Stimulated activated naive CD8-positive, alpha-beta T cell treated with anti-CD3 and anti-CD28 coated beads, Interleukin-15, amount 100 ng/mL, for 72 hours (primary cell): ENCODE data around the gene SLC2A9.

Source experiments
- ATAC-seq: fragments of 150-1000 bp; cut with Tn5 transposase; 2 replicates; pipeline ENCODE4 v1.10.0; 2021; ENCODE audit warnings: mild to moderate bottlenecking, moderate library complexity
- DNase-seq, 2 donors: peaks; one replicate each; pipeline ENCODE4 v3.0.0; 2021 to 2022
- H3K27ac Mint-ChIP-seq, 2 donors: one replicate each; pipeline ENCODE4 v1.8.0; 2022; ENCODE audit warnings: mild to moderate bottlenecking in 2 of 2, mixed read lengths in 2 of 2, moderate library complexity in 2 of 2
- H3K27me3 Mint-ChIP-seq: one replicate; pipeline ENCODE4 v1.8.0; 2022; ENCODE audit warnings: mixed read lengths
- H3K4me1 Mint-ChIP-seq: one replicate; pipeline ENCODE4 v1.8.0; 2022; ENCODE audit warnings: mild to moderate bottlenecking, mixed read lengths
- H3K4me3 Mint-ChIP-seq, 2 donors: one replicate each; pipeline ENCODE4 v1.8.0; 2022; ENCODE audit warnings: mild to moderate bottlenecking in 2 of 2, mixed read lengths in 2 of 2, moderate library complexity in 1 of 2
- H3K9me3 Mint-ChIP-seq, 2 donors: one replicate each; pipeline ENCODE4 v1.8.0; 2022; ENCODE audit warnings: mixed read lengths in 2 of 2

The SLC2A9 gene

DNA sequence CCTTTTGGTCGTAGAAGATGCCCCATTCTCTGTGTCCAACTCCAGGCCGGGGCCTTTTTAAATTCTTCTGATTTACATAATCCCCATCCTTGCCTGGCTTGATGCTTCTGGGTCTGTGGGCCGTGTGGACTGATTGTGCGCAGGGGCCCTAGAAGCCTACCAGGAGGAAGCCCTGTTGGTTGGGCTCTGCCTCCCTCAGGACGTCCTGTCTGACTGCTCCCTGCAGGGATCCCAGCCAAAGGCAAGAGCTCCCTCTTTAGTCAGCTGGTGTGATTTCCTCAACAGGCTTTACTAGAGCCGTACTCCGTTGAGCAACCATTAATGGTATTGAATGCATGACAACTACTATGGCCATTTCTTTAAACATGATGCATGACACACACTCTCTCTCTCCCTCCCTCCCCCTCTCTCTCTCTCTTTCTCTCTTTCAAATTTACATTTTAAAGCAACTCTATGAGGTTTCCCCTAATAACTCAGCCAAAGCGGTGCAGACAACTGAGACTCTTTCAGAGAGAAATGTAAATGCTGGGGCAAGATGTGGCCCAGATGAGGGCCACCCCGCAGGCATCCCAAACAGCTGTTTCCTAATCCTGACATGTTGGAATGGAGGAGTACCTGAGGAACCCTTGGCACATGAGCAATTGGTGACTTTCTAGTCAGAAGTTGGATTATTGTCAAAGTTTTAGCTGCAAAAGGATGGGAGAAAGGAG is 122.5 kb downstream of the SLC2A9 start:
- ATAC-seq: peak; percentile 67
- H3K27me3 Mint-ChIP-seq: peaks cover 29% of the 10 kb centered on the region
- DNase-seq: no peak
- H3K9me3 Mint-ChIP-seq: no peaks in the 10 kb centered on the region
- no peak overlapping the region for H3K4me3 Mint-ChIP-seq
- no peaks in the 10 kb centered on the region for H3K4me1 Mint-ChIP-seq
- no peak overlapping the region for H3K27ac Mint-ChIP-seq

DNA sequence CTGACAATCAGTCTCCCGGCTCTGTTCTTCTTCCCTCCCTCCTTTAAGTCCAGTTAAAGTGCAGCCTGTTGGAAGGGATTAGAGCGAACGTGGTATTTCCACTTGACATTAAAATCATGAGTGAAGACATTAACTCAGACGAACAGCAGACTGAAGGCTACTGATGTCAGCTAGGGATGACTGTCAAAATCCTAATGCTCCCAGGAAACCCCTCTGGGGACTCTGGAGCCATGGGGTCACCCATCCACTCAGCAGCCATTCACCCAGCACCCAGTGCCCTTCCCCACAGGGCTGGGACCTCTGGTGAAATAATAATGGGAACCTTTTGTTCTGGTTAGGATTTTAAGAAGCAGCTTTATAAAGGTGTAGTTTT is 126.0 kb downstream of the SLC2A9 start:
- Mint-ChIP-seq H3K4me3 (no peak overlapping the region), H3K4me1 (no peaks in the 10 kb centered on the region), H3K27me3 (peaks cover 29% of the 10 kb centered on the region), H3K9me3 (no peaks in the 10 kb centered on the region), H3K27ac (no peak overlapping the region)
- no peak for DNase-seq
- ATAC-seq: no peak

DNA sequence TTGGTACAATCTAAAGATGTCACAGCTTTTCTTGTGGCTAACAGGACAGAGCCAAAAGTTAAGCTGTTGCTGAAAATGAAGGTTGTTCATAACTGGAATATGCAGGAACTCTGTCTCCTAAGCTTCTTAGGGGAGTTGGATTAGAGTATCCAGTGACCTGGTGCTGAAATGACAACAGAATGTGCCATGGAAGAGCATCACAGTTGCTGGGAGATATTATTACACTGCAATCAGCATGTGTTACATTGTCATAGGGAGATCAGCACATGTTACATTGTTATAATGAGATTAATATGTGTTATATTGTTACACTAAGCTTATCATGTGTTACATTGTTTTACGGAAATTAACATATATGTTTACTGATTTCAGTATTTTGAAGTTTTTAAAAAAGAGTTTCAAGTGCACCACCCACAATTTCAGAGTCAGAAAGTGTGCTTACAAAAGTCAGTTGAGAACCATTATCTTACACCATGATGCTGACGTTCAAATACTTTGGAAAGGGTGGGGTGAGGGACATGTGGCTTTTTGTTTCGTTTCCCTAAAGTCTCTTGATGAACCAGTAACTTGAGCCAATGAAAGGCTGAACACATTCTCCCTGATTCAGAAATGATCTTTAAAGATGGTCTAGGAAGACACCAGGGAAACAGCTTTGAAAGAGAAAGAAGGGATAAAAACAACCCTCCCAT is 126.5 kb downstream of the SLC2A9 start:
- H3K4me3 Mint-ChIP-seq: no peak overlapping the region
- no peaks in the 10 kb centered on the region for H3K4me1 Mint-ChIP-seq
- H3K9me3 Mint-ChIP-seq: no peaks in the 10 kb centered on the region
- no peak overlapping the region for H3K27ac Mint-ChIP-seq
- DNase-seq: no peak
- peaks cover 24% of the 10 kb centered on the region for H3K27me3 Mint-ChIP-seq
- no peak for ATAC-seq

DNA sequence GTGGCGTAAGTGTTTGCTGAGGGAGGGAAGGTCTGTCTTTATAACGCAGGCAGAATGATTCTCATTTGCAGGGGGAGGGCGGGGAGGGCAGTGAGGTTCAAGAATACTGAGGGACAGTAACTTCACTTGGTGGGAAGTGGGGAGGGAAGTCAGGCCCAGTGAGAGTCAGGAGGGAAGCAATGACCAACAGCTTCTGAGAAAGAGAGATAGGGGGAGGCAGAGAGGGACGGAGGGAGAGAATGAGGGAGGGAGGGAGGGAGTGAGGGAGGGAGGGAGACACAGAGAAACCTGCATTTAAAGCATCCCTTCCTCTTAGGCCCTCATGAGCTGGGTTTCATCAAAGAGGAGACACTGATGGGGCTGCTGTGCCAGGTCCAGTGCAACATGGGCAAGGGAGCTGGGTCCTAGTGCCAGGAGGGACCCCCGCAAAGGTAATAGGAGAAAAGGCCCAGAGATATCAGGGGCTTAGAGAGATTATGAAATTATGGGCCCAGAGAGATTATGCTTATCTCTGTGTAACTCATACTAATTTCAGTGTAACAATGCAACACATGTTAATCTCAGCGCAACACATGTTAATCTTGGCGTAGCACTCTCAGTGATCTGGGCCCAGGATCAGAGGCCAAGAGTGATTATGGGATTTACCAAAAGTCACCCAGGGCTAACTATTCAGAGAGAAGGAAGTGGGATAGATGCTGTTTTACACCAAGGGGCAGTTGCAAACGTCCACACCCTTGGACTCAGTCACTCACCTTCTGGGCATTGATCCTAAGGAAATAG is 127.8 kb downstream of the SLC2A9 start:
- no peak for DNase-seq
- no peak for ATAC-seq
- no peaks in the 10 kb centered on the region for H3K9me3 Mint-ChIP-seq
- H3K27me3 Mint-ChIP-seq: peaks cover 18% of the 10 kb centered on the region
- H3K4me3 Mint-ChIP-seq: no peak overlapping the region
- H3K4me1 Mint-ChIP-seq: no peaks in the 10 kb centered on the region
- H3K27ac Mint-ChIP-seq: no peak overlapping the region

DNA sequence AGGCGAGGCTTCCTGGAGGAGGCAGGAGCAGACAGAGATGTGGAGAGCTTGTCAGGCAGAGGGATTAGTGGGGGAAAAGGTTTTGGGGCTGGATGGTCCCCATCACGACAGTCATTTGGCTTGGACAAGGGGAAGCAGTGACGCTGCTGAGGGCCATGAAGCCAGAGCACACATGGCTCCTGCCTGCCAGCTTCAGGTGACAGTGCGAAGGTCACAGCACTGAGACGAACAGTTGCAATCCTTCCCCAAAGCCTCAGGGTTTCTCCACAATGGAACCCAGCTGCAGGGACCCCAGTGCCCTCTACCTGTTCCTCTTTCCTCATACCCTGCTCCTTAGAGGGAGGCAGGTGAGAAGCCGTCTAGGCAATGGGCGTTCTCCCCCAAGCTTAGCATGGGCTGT is 129.6 kb downstream of the SLC2A9 start:
- H3K27ac Mint-ChIP-seq: no peak overlapping the region
- H3K27me3 Mint-ChIP-seq: peaks cover 21% of the 10 kb centered on the region

DNA sequence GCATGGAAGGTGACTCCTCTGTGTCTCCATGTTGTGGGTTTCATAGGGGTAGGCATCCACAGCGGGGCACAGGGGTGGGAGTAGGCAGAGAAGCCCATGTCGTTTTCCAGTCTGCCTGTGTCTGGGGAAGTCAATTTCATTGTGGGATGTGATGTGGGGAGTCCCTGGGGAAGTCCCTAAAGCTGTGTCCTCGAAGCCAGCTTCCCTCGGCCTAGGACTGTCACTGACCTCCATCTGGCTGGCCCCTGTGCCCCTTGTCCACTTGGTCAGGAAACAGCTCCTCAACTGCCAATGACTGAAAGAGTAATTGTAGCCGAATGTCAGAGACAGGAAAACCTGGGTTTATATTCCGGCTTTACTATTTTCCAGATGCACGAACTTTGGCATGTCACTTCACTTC is 130.2 kb downstream of the SLC2A9 start:
- Mint-ChIP-seq H3K9me3 (no peaks in the 10 kb centered on the region), H3K4me3 (no peak overlapping the region), H3K4me1 (no peaks in the 10 kb centered on the region), H3K27ac (no peak overlapping the region), H3K27me3 (peaks cover 14% of the 10 kb centered on the region)
- ATAC-seq: no peak
- no peak for DNase-seq

More for the DNA sequence above, 129.6 kb downstream of the SLC2A9 start:
- H3K4me3 Mint-ChIP-seq: no peak overlapping the region
- no peaks in the 10 kb centered on the region for H3K4me1 Mint-ChIP-seq
- DNase-seq: no peak
- no peaks in the 10 kb centered on the region for H3K9me3 Mint-ChIP-seq
- ATAC-seq: no peak

DNA sequence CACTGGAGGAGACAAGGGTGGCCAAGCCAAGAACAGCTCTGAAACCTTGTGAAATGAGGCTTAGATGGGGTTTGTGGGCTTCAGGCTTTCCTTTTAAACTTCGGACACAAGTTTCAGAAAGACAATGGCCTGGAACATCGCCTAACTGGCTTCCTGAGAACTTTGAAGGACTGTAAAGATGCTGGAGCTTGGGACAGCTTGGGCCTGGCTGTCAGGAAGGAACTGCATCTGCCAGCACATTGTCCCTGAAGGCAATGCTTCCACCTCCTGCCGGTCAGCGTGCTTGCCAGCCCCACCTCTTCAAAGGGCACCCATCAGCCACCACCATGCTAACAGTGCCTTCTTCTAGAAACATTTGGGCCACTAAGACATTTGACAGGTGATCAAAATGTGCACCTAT is 132.0 kb downstream of the SLC2A9 start:
- no peak overlapping the region for H3K4me3 Mint-ChIP-seq
- DNase-seq (no peak), ATAC-seq (no peak)
- H3K27me3 Mint-ChIP-seq: peaks cover 10% of the 10 kb centered on the region
- H3K4me1 Mint-ChIP-seq: no peaks in the 10 kb centered on the region
- peak overlapping the region in 1 of 2 donors; percentile 85 for H3K27ac Mint-ChIP-seq
- H3K9me3 Mint-ChIP-seq: no peaks in the 10 kb centered on the region

DNA sequence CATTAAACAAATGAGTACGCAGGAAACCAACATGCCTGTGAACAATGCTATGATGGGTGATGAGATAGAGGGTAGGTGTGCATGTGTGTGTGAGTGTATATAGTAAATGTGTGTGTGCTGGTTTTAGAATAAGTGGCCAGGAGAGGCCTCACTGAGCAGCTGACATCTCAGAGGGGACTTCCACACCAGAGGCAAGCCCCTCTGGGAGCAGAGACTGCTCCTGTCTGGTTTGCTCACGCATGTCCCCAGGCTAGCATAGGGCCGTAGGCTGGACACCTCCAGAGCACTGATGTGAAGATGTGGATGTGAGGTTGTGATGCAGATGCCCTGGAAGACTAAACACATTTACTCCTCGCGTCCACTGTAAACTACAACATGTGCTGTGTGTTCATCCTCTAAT is 135.3 kb downstream of the SLC2A9 start:
- Mint-ChIP-seq H3K27ac (no peak overlapping the region), H3K9me3 (no peaks in the 10 kb centered on the region)

DNA sequence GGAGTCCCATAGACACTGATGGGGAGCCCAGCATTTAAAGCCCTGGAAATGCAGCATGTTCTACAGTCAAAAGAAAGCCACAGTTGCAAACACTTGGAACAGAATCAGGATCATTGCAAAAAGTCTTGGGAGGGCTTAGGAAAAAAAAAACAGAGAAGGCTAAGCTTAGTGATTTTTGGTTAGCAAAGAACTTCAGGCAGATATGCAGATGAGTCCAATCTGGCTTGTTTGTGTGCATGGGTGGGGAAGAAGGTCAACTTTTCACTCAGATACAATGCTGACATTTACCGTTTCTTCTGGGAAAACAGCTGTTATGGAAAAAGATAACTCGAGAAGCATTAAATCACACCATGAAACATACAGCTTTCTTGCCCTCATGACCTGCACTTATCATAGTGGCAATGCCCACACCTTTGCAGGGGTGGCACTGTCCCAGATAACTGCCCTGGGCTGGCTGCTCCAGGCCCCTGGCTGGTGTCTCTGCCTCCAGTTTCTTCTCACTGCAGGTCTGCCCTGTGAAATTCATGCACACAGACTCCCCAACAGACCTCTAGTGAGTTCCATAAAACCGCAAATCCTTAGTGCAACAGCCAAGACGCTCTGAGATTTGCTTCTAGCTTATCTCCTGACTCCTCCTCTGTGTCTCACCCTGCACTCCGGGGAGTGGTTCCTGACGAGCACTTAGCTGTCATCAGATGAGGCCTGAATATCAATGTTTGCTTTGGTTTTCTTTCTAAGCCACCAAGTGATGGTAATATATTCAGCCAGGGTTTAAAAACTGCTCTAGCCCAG is 140.7 kb downstream of the SLC2A9 start:
- Mint-ChIP-seq H3K9me3 (no peaks in the 10 kb centered on the region), H3K27me3 (no peaks in the 10 kb centered on the region), H3K27ac (no peak overlapping the region), H3K4me1 (no peaks in the 10 kb centered on the region), H3K4me3 (no peak overlapping the region)
- no peak for ATAC-seq
- no peak for DNase-seq

More for the DNA sequence above, 135.3 kb downstream of the SLC2A9 start:
- ATAC-seq (no peak), DNase-seq (no peak)
- H3K4me1 Mint-ChIP-seq: no peaks in the 10 kb centered on the region
- peaks cover 10% of the 10 kb centered on the region for H3K27me3 Mint-ChIP-seq
- H3K4me3 Mint-ChIP-seq: no peak overlapping the region

DNA sequence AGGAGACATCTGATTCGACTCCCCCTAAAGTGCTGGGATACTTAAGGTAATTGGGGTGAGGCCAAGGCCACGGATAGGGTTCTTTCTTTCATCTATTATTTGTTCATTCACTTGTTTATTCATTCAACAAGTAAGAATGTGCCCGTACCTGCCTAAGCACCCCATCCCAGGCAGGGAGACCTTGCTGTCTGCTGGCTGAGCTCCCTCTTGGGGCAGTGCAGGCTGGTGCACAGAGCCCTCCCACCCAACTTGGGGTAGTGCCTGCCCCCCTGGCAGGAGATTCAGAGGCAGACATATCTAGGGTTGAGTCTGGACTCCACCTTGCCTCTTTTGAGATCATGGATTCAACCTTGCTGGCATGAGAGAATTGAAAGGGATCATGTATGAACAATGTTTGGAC is 144.2 kb downstream of the SLC2A9 start:
- Mint-ChIP-seq H3K4me1 (no peaks in the 10 kb centered on the region), H3K27me3 (peaks cover 8% of the 10 kb centered on the region), H3K4me3 (no peak overlapping the region), H3K27ac (no peak overlapping the region), H3K9me3 (peaks cover 0 to 8% of the 10 kb centered on the region in 2 donors)
- no peak for ATAC-seq
- DNase-seq: no peak

DNA sequence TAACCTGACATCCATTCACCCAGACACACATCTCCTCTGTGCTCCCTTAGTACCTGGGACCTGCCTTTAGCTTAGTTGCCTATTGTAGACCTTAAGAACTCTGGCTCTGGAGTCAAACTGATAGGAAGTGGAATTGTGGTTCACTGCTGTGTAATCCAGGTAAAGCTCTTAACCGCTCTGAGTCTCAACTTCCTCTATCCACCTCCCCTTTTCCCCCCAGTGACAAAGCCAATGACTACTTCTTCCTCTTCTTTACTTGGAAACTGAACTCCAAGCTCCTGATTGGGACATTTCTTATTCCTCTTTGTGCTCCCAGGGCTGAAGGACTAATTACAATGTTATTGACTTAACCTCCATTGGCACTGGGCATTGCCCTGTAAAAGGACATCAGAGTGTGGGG is 145.8 kb downstream of the SLC2A9 start:
- Mint-ChIP-seq H3K27ac (peak overlapping the region in 1 of 2 donors; percentile 78), H3K27me3 (peaks cover 8% of the 10 kb centered on the region), H3K4me1 (no peaks in the 10 kb centered on the region), H3K9me3 (peaks cover 0 to 8% of the 10 kb centered on the region in 2 donors), H3K4me3 (no peak overlapping the region)
- DNase-seq (no peak), ATAC-seq (no peak)

DNA sequence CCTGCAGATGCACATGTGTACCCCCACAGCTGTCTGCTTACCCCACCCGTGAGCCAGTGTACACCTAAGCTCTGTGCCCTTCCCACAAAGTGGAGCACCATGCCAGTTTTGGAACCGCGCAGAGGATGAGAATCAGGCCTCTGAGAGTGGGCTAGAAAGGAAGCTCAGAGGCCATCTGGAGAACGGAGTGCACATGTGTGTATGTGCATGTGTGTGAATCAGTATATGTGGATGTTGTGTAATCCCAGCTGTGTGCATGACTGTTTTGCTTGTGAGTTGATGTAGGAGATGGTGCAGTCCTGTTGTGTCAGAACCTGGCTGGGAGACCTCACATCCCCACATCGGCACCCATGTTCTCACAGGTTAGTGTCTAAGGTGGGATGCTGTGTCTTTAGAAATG is 146.9 kb downstream of the SLC2A9 start:
- Mint-ChIP-seq H3K9me3 (peaks cover 5 to 8% of the 10 kb centered on the region in 2 donors), H3K4me3 (no peak overlapping the region), H3K27me3 (peaks cover 8% of the 10 kb centered on the region), H3K4me1 (no peaks in the 10 kb centered on the region), H3K27ac (no peak overlapping the region)
- DNase-seq (no peak), ATAC-seq (no peak)

DNA sequence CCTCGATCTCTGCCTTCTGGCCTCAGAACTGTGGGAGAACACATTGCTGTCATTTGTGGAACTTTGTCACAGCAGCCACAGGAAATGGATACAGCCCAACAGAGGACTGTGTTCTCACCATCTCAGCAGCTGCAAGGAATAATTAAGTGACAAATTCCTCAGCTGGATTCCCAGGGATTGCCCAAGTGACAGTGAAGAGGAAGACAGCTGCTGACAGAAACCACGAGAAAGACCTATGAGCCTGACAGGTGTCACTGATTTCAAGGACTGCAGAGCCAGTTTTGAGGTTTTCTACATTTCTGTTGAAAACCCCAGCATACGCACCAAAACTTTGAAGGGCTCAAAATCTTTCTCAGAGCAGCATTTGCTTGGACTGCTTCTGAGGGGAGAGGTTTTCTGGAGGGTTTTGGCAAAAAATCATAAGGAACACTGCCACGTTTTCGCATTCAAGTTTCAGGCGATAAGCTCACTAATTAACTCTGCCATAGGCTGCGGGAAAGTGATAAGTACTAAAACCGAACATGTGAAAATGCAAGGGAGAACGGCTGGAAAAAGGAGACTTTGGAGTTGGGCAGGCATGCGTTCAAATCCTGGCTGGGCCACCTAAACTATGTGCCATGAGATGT is 151.0 kb downstream of the SLC2A9 start:
- no peak overlapping the region for H3K27ac Mint-ChIP-seq
- H3K27me3 Mint-ChIP-seq: peaks cover 8% of the 10 kb centered on the region
- H3K9me3 Mint-ChIP-seq: peaks cover 6 to 8% of the 10 kb centered on the region in 2 donors
- no peak for DNase-seq
- no peak overlapping the region for H3K4me3 Mint-ChIP-seq
- no peak for ATAC-seq
- no peaks in the 10 kb centered on the region for H3K4me1 Mint-ChIP-seq

DNA sequence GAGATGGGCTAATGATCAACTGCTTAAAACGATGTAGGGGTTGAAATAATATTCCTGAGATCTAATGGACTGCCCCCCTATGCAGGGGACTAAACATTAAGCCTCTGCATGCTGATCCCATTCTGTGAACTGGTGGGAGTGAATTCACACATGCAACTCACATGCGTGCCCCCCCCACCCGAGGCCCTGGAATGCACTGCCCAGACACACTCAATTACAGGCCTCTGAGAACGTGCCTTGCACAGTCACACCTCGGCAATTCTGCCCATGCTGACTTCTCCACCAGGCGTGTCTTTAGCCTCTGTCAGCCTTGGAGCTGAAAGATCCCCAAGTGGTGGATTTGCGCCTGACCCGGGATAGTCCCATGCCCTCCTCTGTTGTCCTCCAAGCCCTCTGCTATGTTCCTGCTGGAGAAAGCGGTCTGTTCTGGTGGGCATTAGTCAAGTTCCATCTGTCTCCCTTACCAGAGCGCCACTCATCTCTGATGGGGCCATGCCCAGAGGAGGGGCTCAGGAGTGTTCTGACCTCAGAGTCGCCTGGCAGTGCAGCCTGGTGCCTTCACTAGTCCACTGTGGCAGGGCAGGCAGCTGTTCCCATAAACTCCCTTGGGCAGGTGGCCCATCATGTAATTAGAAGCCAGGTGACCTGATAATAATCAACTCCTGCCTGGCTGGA is 153.4 kb downstream of the SLC2A9 start:
- no peak overlapping the region for H3K27ac Mint-ChIP-seq
- ATAC-seq (peak; percentile 18), DNase-seq (no peak)
- H3K4me3 Mint-ChIP-seq: no peak overlapping the region
- H3K9me3 Mint-ChIP-seq: peaks cover 0 to 6% of the 10 kb centered on the region in 2 donors
- no peaks in the 10 kb centered on the region for H3K27me3 Mint-ChIP-seq
- no peaks in the 10 kb centered on the region for H3K4me1 Mint-ChIP-seq

DNA sequence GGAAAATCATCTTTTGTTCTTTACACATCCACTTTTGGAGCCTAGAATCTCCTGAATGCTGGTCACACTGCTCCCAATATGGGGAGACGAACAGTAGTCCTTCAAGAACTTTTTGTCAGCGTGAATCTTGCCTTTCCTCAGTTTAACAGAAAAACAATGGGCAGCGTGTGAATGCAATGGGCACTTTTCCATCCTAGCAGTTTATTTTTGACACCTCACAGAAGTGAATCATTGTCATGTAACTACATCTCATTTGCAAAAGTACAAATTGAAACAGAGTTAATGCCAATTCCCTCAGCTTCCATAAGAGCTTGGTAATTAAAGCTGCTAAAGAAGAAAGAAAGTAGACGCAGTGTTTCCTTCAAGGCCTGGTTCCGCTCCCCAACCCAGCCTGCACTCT is 154.4 kb downstream of the SLC2A9 start:
- Mint-ChIP-seq H3K4me3 (no peak overlapping the region), H3K27me3 (no peaks in the 10 kb centered on the region), H3K9me3 (peaks cover 0 to 6% of the 10 kb centered on the region in 2 donors), H3K27ac (no peak overlapping the region), H3K4me1 (no peaks in the 10 kb centered on the region)
- no peak for ATAC-seq
- no peak for DNase-seq
